Left renal cortex interstitium (tissue), 4 donors: Measurements from ENCODE around the gene ANKRD20A1. TPM values are rescaled to one million over a fixed set of nuclear protein-coding genes. Genes with fewer than 3 reads are reported as not detected.
"Not testable (repeated sequence)": the region's sequence is repeated elsewhere in the genome, so short reads cannot be mapped to it uniquely, and the experiment has no call there.

Experiments used
- DNase-seq, 4 donors: peaks; one replicate each; pipeline ENCODE4 v3.0.0-alpha.2; 2013; ENCODE audit warnings: low read depth in 4 of 4, low spot score in 2 of 4, missing footprints in 1 of 4
- polyA plus RNA-seq, 4 donors: library from polyadenylated mRNA; unstranded; fragments of 120-200 nt; gene quantifications; one replicate each; pipeline ENCODE4 v1.2.1, GENCODE V29; 2013; ENCODE audit not compliant: insufficient read length in 4 of 4

Gene ANKRD20A1
- 1 to 10 TPM; 1.5 to 3.7 (median 3.3) TPM for polyA plus RNA-seq

DNA sequence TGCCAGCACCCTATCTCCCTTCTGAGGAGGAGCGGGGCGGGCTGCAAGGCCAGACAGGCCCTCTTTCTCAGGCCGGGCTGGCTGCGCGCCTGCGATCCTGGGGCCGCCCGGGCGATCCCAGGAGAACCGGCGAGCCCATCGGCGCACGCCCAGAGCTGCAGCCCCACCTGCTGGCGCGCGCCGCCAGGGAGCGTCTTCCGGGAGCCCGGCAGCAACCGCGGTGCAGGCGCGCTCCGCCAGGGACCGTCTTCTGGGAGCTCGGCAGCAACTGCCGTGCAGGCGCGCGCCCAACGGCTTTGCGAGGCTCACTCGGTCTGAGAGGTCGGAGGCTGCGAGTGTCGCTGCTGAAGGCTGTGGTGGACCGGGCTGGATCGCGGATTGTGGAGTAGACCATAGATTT is at the start of gene ANKRD20A1:
Gene ANKRD20A1, plus strand, starts transcription at position 61 of the 400 bp plus-strand sequence. CDS start 496 bp downstream, outside the sequence.
- not testable (repeated sequence) for DNase-seq

DNA sequence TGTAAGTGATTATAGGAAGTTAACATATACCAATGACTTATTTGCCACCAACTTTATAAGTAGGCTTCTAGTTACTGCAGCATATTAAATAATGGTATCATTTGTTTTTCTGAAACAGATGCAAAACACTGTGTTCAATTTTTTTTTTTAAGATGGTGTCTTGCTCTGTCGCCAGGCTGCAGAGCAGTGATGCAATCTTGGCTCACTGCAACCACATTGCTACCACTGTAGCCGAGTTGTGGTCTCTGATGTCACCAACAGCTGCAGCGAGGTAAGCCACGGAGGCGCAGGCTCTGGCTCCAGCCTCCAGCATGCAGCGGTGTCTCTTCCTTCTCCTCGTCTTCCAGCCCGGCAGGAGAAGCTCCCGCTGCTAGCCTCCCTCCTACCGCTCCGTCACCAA is 26.6 kb upstream of the ANKRD20A1 start:
- not testable (repeated sequence) for DNase-seq
